ENCODE data around the gene WWC2. TPM values are rescaled to one million over a fixed set of nuclear protein-coding genes. Genes with fewer than 3 reads are reported as not detected.

Gene WWC2
- polyA plus RNA-seq, 1 experiment, result 32.0 TPM

DNA sequence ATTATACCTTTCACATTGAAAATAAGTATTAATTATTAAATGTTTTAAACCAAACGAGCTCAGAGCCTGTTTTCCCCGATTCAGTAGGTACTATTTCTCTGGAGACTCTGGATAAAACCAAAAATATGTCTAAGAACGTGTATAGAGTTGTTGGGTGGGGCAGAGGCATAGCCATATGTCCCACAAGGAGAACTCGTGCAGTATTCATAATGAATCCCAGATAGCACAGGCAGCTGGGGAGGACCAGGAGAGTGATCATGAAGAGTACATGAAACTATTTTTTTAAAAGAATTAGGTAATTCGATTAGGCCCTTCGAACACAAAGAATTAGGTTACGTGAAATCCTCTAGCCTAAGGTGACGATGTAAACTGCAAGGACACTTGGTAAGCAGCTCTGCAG lies 145.0 kb downstream of the WWC2 start:
- ChIA-PET CTCF (interaction anchor here (2.2 kb wide), 1 partner anchor 13 kb away, joined by 7 read pairs; no protein-coding TSS in a partner anchor), POLR2A (no interaction called here)
- Histone ChIP-seq H3K4me3 (ENCODE audit: low read depth, low read length) (no peak overlapping the region), H3K27me3 (ENCODE audit: control insufficient read depth, insufficient read depth, low read length) (no peaks in the 10 kb centered on the region), H3K36me3 (ENCODE audit: control insufficient read depth, insufficient read depth, low read length) (peaks cover 3% of the 10 kb centered on the region)
- TF ChIP-seq, protein P1, sequence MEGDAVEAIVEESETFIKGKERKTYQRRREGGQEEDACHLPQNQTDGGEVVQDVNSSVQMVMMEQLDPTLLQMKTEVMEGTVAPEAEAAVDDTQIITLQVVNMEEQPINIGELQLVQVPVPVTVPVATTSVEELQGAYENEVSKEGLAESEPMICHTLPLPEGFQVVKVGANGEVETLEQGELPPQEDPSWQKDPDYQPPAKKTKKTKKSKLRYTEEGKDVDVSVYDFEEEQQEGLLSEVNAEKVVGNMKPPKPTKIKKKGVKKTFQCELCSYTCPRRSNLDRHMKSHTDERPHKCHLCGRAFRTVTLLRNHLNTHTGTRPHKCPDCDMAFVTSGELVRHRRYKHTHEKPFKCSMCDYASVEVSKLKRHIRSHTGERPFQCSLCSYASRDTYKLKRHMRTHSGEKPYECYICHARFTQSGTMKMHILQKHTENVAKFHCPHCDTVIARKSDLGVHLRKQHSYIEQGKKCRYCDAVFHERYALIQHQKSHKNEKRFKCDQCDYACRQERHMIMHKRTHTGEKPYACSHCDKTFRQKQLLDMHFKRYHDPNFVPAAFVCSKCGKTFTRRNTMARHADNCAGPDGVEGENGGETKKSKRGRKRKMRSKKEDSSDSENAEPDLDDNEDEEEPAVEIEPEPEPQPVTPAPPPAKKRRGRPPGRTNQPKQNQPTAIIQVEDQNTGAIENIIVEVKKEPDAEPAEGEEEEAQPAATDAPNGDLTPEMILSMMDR (IDR thresholded peaks at IDR 0.05; ENCODE audit: insufficient read depth, low read depth, low read length), result no peak
- DNase-seq (ENCODE audit: low read depth), result no peak

DNA sequence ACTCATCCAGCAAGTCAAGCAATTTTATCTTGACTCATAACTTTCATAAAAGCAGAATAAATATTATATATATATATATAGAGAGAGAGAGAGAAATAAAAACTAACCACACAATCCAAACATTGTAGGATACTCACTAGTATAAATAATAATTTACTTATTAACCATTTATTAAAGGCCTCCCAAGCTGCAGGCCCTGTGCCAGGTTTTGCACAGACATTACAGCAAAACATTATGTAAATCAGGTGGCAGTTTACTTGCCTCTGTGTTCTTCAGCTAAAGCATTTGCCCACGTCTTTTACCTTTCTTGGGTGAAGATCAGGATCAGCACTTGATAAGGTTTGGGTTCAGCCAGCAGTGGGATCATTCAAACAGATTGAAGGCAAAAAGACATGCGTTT lies 145.4 kb downstream of the WWC2 start:
- TF ChIP-seq, protein P1 (IDR thresholded peaks at IDR 0.05; ENCODE audit: insufficient read depth, low read depth, low read length), result no peak
- no peak for DNase-seq (ENCODE audit: low read depth)
- Histone ChIP-seq H3K4me3 (ENCODE audit: low read depth, low read length) (no peak overlapping the region), H3K27me3 (ENCODE audit: control insufficient read depth, insufficient read depth, low read length) (no peaks in the 10 kb centered on the region), H3K36me3 (ENCODE audit: control insufficient read depth, insufficient read depth, low read length) (peaks cover 3% of the 10 kb centered on the region)
- ChIA-PET POLR2A (no interaction called here), CTCF (interaction anchor here (2.0 kb wide), 1 partner anchor 17 kb away, joined by 9 read pairs; no protein-coding TSS in a partner anchor)

DNA sequence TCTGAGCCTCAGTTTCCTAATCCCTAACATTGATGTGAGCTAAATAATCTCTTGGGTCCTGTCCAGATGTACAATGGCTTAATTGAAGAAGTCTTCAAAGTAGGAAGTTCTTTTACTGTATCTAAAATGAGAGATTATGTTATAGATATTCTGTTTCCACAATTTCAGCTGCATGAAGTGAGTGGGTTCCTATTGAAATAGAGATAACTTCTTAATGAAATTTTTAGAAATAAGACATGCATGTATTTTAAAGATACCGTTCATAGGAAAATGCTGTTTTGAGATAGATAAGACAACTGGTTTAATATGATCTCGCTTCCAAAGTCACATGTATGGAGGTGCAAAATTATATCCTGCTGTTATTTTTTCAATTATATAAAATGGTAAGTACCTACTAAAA lies 149.1 kb downstream of the WWC2 start:
- H3K36me3 ChIP-seq (ENCODE audit: control insufficient read depth, insufficient read depth, low read length), result peaks cover 7% of the 10 kb centered on the region
- CTCF ChIA-PET, result interaction anchor here (1.3 to 9.8 kb wide), 3 partner anchors 8 to 310 kb away, joined by 5 to 183 read pairs (median 47); no protein-coding TSS in a partner anchor

DNA sequence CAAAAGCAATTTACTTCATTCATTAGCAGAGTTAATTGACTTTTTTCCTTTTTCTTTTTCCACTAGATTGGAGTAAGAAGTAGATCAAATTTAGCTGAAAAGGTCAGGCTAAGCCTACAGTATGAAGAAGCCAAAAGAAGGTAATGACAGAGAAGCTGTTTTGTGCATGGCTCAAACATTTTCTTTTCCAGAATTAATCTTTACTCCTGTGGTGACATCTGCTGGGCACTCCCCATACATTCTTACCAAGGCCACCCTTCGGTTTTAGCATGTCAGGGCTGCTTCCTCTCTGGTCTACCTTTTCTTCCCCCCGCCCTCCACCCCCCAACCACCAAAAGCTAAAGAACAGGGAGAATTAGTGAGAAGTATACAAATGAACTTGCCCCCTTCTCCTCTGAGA lies 150.8 kb downstream of the WWC2 start:
- TF ChIP-seq, protein P1 (IDR thresholded peaks at IDR 0.05; ENCODE audit: insufficient read depth, low read depth, low read length), result peak; percentile 47
- Histone ChIP-seq H3K36me3 (ENCODE audit: control insufficient read depth, insufficient read depth, low read length) (peaks cover 9% of the 10 kb centered on the region), H3K27me3 (ENCODE audit: control insufficient read depth, insufficient read depth, low read length) (no peaks in the 10 kb centered on the region), H3K4me3 (ENCODE audit: low read depth, low read length) (no peak overlapping the region)
- DNase-seq (ENCODE audit: low read depth), result no peak
- ChIA-PET CTCF (interaction anchor here (0.6 to 9.8 kb wide), 24 partner anchors 10 to 336 kb away, joined by 3 to 183 read pairs (median 4); partner anchors contain the start of gene WWC2), POLR2A (no interaction called here)

More for the DNA sequence above, 149.1 kb downstream of the WWC2 start:
- Histone ChIP-seq H3K4me3 (ENCODE audit: low read depth, low read length) (no peak overlapping the region), H3K27me3 (ENCODE audit: control insufficient read depth, insufficient read depth, low read length) (no peaks in the 10 kb centered on the region)
- POLR2A ChIA-PET, result no interaction called here
- DNase-seq (ENCODE audit: low read depth), result no peak
- TF ChIP-seq, protein P1 (IDR thresholded peaks at IDR 0.05; ENCODE audit: insufficient read depth, low read depth, low read length), result no peak

DNA sequence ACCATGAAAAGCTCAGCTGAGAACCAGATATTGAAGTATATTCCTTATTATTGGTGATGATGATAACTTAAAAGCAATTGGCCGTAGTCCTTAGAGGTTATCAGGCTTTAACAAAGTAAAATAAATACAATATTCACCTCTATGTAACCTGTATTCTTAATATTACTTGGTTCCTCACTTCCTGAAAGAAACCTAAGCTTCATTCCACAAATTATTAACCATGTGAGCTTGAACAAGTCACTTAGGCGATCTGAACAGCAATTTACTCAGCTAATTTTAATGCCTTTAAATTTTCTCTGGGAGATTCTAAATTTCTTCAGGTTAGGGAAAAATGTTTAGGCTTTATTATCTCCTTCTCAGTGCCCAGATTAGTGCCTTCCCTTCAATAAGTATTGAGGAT lies 151.8 kb downstream of the WWC2 start:
- H3K27me3 ChIP-seq (ENCODE audit: control insufficient read depth, insufficient read depth, low read length), result no peaks in the 10 kb centered on the region
- DNase-seq (ENCODE audit: low read depth), result no peak
- CTCF ChIA-PET, result interaction anchor here (1.0 to 9.8 kb wide), 10 partner anchors 9 to 312 kb away, joined by 3 to 183 read pairs (median 5); partner anchors contain the start of gene WWC2
- no peak overlapping the region for H3K4me3 ChIP-seq (ENCODE audit: low read depth, low read length)
- peaks cover 6% of the 10 kb centered on the region for H3K36me3 ChIP-seq (ENCODE audit: control insufficient read depth, insufficient read depth, low read length)
- POLR2A ChIA-PET, result no interaction called here
- TF ChIP-seq, protein P1 (IDR thresholded peaks at IDR 0.05; ENCODE audit: insufficient read depth, low read depth, low read length), result no peak

Measured in BJ (cell line).